ENCODE data around the gene SNX11.

The SNX11 gene

GRCh38 chr17:48128400-48128799, 20.8 kb downstream of the SNX11 start:
- Histone ChIP-seq H3K36me3 (ENCODE audit: control insufficient read depth, insufficient read depth, low read length) (peaks cover 8% of the 10 kb centered on the region), H3K27me3 (replicated peaks; ENCODE audit: control insufficient read depth, insufficient read depth, low read length) (no peaks in the 10 kb centered on the region), H3K4me3 (replicated peaks; ENCODE audit: low read depth, low read length) (no peak overlapping the region)
- DNase-seq (ENCODE audit: extremely low read depth, insufficient read length): no peak
- TF ChIP-seq CTCF (IDR thresholded peaks at IDR 0.05; ENCODE audit: insufficient read depth, low read length, poor library complexity, severe bottlenecking): no peak

- no peaks in the 10 kb centered on the region for H3K27me3 ChIP-seq (replicated peaks; ENCODE audit: control insufficient read depth, insufficient read depth, low read length)
- peaks cover 6% of the 10 kb centered on the region for H3K36me3 ChIP-seq (ENCODE audit: control insufficient read depth, insufficient read depth, low read length)
- TF ChIP-seq CTCF (IDR thresholded peaks at IDR 0.05; ENCODE audit: insufficient read depth, low read length, poor library complexity, severe bottlenecking): no peak
- H3K4me3 ChIP-seq (replicated peaks; ENCODE audit: low read depth, low read length): no peak overlapping the region
- no peak for DNase-seq (ENCODE audit: extremely low read depth, insufficient read length)
Measured at GRCh38 chr17:48129981-48130380, 22.4 kb downstream of the SNX11 start.

- Histone ChIP-seq H3K4me3 (replicated peaks; ENCODE audit: low read depth, low read length) (no peak overlapping the region), H3K27me3 (replicated peaks; ENCODE audit: control insufficient read depth, insufficient read depth, low read length) (no peaks in the 10 kb centered on the region), H3K36me3 (ENCODE audit: control insufficient read depth, insufficient read depth, low read length) (peaks cover 6% of the 10 kb centered on the region)
- DNase-seq (ENCODE audit: extremely low read depth, insufficient read length): no peak
- peak; percentile 80 for TF ChIP-seq CTCF (IDR thresholded peaks at IDR 0.05; ENCODE audit: insufficient read depth, low read length, poor library complexity, severe bottlenecking)
Measured at GRCh38 chr17:48131216-48131824, 23.8 kb downstream of the SNX11 start.

GRCh38 chr17:48132385-48132784, 24.8 kb downstream of the SNX11 start:
- TF ChIP-seq CTCF (IDR thresholded peaks at IDR 0.05; ENCODE audit: insufficient read depth, low read length, poor library complexity, severe bottlenecking): no peak
- H3K36me3 ChIP-seq (ENCODE audit: control insufficient read depth, insufficient read depth, low read length): peaks cover 2% of the 10 kb centered on the region; the same call in 1 of the 2 replicates
- no peak for DNase-seq (ENCODE audit: extremely low read depth, insufficient read length)
- no peaks in the 10 kb centered on the region for H3K27me3 ChIP-seq (replicated peaks; ENCODE audit: control insufficient read depth, insufficient read depth, low read length)
- no peak overlapping the region for H3K4me3 ChIP-seq (replicated peaks; ENCODE audit: low read depth, low read length)

GRCh38 chr17:48134912-48135480, 27.4 kb downstream of the SNX11 start:
- peak; percentile 55 for TF ChIP-seq CTCF (IDR thresholded peaks at IDR 0.05; ENCODE audit: insufficient read depth, low read length, poor library complexity, severe bottlenecking)

More at GRCh38 chr17:48134912-48135480, 27.4 kb downstream of the SNX11 start:
- Histone ChIP-seq H3K4me3 (replicated peaks; ENCODE audit: low read depth, low read length) (no peak overlapping the region), H3K36me3 (ENCODE audit: control insufficient read depth, insufficient read depth, low read length) (no peaks in the 10 kb centered on the region; the same call in 1 of the 2 replicates), H3K27me3 (replicated peaks; ENCODE audit: control insufficient read depth, insufficient read depth, low read length) (no peaks in the 10 kb centered on the region)
- DNase-seq (ENCODE audit: extremely low read depth, insufficient read length): no peak

All from GM06990 (cell line).